HepG2 (cell line): Measurements from ENCODE around the gene COL9A3. TPM values are rescaled to one million over a fixed set of nuclear protein-coding genes. Genes with fewer than 3 reads are reported as not detected.

Source experiments
- ATAC-seq: fragments of 200-7000 bp; cut with Tn5 transposase; 3 replicates; pipeline ENCODE4 v1.9.1; 2020; ENCODE audit warnings: mild to moderate bottlenecking, moderate library complexity
- BruUV-seq: library from RNA; stranded (reverse); fragments of 400-500 nt; replicated peaks from 2 replicates; lab custom pipeline; 2021; lab: Mats Ljungman, UMichigan
- CTCF ChIA-PET: fragments of 300-600 bp; formaldehyde crosslinking; extraction: SDS; loops from one replicate; lab custom pipeline; 2021; ENCODE audit warnings: low total read pairs, inconsistent platforms, low intra/inter-chr PET ratio; lab: Yijun Ruan, JAX
- POLR2A ChIA-PET: fragments of 350-600 bp; sonication (Branson Sonifier 250); formaldehyde crosslinking; loops from one replicate; lab custom pipeline; 2020; ENCODE audit warnings: antibody characterized with exemption, inconsistent platforms; lab: Yijun Ruan, JAX
- DNase-seq: peaks from one replicate; pipeline ENCODE4 v3.0.0-alpha.2; 2015; ENCODE audit warnings: low spot score
- FAIRE-seq: peaks from 3 replicates; lab custom pipeline; 2011; peaks lifted over from hg19 to GRCh38; lab: Jason Lieb, UNC
- H2AFZ ChIP-seq: one replicate; pipeline ENCODE4 v1.6.1; 2011; ENCODE audit warnings: low read length, inconsistent platforms
- H3K27ac ChIP-seq: fragments of 300-600 bp; 3 replicates; pipeline ENCODE4 v1.8.0; 2011; ENCODE audit warnings: mixed run types, mild to moderate bottlenecking, mixed read lengths, low read length, inconsistent platforms; ENCODE audit not compliant: insufficient read depth; ENCODE audit errors: extremely low read length
- H3K27me3 ChIP-seq, 2 experiments: fragments of 200-600 bp in 1 of 2; 2 replicates in 1 of 2; 3 replicates in 1 of 2; pipeline versions ENCODE4 v1.6.0 to v1.8.0; 2011; ENCODE audit warnings: low read length in 2 of 2, mild to moderate bottlenecking in 2 of 2, moderate library complexity in 2 of 2, inconsistent platforms in 1 of 2; ENCODE audit not compliant: insufficient read depth in 2 of 2, control insufficient read depth in 1 of 2
- H3K36me3 ChIP-seq, 2 experiments: fragments of 200-600 bp in 1 of 2; replicated peaks in 1 of 2; 2 replicates in 1 of 2; 3 replicates in 1 of 2; pipeline versions ENCODE4 v1.5.1 to v1.8.0; 2011; ENCODE audit warnings: low read length in 2 of 2, inconsistent platforms in 1 of 2; ENCODE audit not compliant: insufficient read depth in 2 of 2, control insufficient read depth in 1 of 2
- H3K4me1 ChIP-seq: 2 replicates; pipeline ENCODE4 v1.5.1; 2012; ENCODE audit warnings: low read length, inconsistent platforms; ENCODE audit not compliant: insufficient read depth
- H3K4me2 ChIP-seq: 2 replicates; pipeline ENCODE4 v1.6.0; 2011; ENCODE audit warnings: low read depth, low read length, inconsistent platforms
- H3K4me3 ChIP-seq, 3 experiments: fragments of 200-600 bp in 1 of 3; sonication (generic), shearing (Covaris generic) in 1 of 3; replicated peaks in 1 of 3; 2 replicates each; pipeline ENCODE4 v1.5.1; 2011 to 2016; ENCODE audit warnings: low read length in 3 of 3, inconsistent platforms in 2 of 3, low read depth in 2 of 3, mild to moderate bottlenecking in 2 of 3, control low read depth in 1 of 3, mixed read lengths in 1 of 3; ENCODE audit not compliant: insufficient read depth in 1 of 3
- H3K79me2 ChIP-seq: one replicate; pipeline ENCODE4 v1.6.1; 2011; ENCODE audit warnings: low read length, inconsistent platforms; ENCODE audit not compliant: insufficient read depth
- H3K9ac ChIP-seq: 2 replicates; pipeline ENCODE4 v1.6.0; 2011; ENCODE audit warnings: mild to moderate bottlenecking, low read depth, low read length, inconsistent platforms; ENCODE audit not compliant: insufficient read depth
- H3K9me3 ChIP-seq: 2 replicates; pipeline ENCODE4 v1.5.1; 2012; ENCODE audit warnings: mild to moderate bottlenecking, low read length
- H4K20me1 ChIP-seq: 2 replicates; pipeline ENCODE4 v1.6.0; 2011; ENCODE audit warnings: inconsistent platforms, mild to moderate bottlenecking, low read length, moderate library complexity; ENCODE audit not compliant: insufficient read depth
- CHCHD3 ChIP-seq: sonication (generic); formaldehyde crosslinking; IDR thresholded peaks from 2 replicates; pipeline ENCODE4 v1.8.0; 2022; ENCODE audit warnings: mild to moderate bottlenecking, missing genetic modification reagents, moderate library complexity
- ELF1 ChIP-seq: sonication (generic); formaldehyde crosslinking; IDR thresholded peaks from 2 replicates; pipeline ENCODE4 v1.4.0; 2020; ENCODE audit warnings: missing genetic modification reagents
- HNRNPK ChIP-seq: fragments of 200-400 bp; formaldehyde crosslinking; IDR thresholded peaks from 2 replicates; pipeline ENCODE4 v1.6.1; 2018; ENCODE audit warnings: low read length, low read depth, moderate library complexity, mild to moderate bottlenecking; ENCODE audit not compliant: poor library complexity, severe bottlenecking
- MNT ChIP-seq: fragments of 450-650 bp; IDR thresholded peaks from 2 replicates; pipeline ENCODE4 v1.6.1; 2016
- NRL ChIP-seq: sonication (generic); formaldehyde crosslinking; IDR thresholded peaks from 2 replicates; pipeline ENCODE4 v1.5.0; 2020; ENCODE audit warnings: missing genetic modification reagents, mild to moderate bottlenecking, moderate library complexity, borderline replicate concordance
- PAXIP1 ChIP-seq: sonication (generic); formaldehyde crosslinking; conservative IDR thresholded peaks from 2 replicates; pipeline ENCODE4 v1.4.0; 2020; ENCODE audit warnings: mild to moderate bottlenecking, missing genetic modification reagents, moderate library complexity
- ZNF598 ChIP-seq: sonication (generic); formaldehyde crosslinking; IDR thresholded peaks from 2 replicates; pipeline ENCODE4 v1.5.1; 2020; ENCODE audit warnings: mild to moderate bottlenecking, missing genetic modification reagents, borderline replicate concordance
- ZNF670 ChIP-seq: sonication (generic); formaldehyde crosslinking; IDR thresholded peaks from 2 replicates; pipeline ENCODE4 v1.8.0; 2022; ENCODE audit warnings: mild to moderate bottlenecking, missing genetic modification reagents, borderline replicate concordance
- WGBS: methylation state at CpG from one replicate; pipeline ENCODE4 v1.1.6; 2017; ENCODE audit warnings: low lambda C conversion rate; 5-methylcytosine and 5-hydroxymethylcytosine counted together
- in situ Hi-C: cut with HindIII; loops from 2 replicates; pipeline ENCODE4 v1.10.0; 2017; ENCODE audit warnings: low pct_unique_long_range_greater_than_20kb; ENCODE audit not compliant: extremely low pct_ligation_motif_present
- intact Hi-C: fragments of 100-400 bp; cut with micrococcal nuclease; formaldehyde crosslinking; loops from one replicate; pipeline ENCODE4 v1.10.0; 2022; ENCODE audit not compliant: unreplicated experiment
- polyA plus RNA-seq, 8 experiments: library from polyadenylated mRNA; depleted of rRNA in 3 of 8; stranded (reverse) in 7 of 8; unstranded in 1 of 8; fragments of >200 nt; fragmentation: Illumina TruSeq in 4 of 8; extraction: Trizol in 4 of 8; gene quantifications; 2 replicates each; pipeline versions ENCODE4 v1.2.1 to v1.2.3, GENCODE V29; 2011 to 2016; ENCODE audit warnings: low read depth in 4 of 8, missing spikeins in 1 of 8, mixed read lengths in 1 of 8; ENCODE audit not compliant: insufficient read depth in 1 of 8
- total RNA-seq, 5 experiments: library from RNA; depleted of rRNA; stranded (reverse); fragments of >200 nt; fragmentation: Illumina TruSeq; extraction: Trizol; gene quantifications; 2 replicates each; pipeline ENCODE4 v1.2.3, GENCODE V29; 2016; ENCODE audit warnings: low read depth in 1 of 5

COL9A3 gene
- total and polyA plus RNA-seq, 2 of the 13 experiments (the other 11 are each of a cell fraction or from before 2014, with no cell fraction given) = 155 to 204 TPM

GRCh38 chr20:62784497-62784896, 32.4 kb upstream of the COL9A3 start:
- no peak overlapping the region for H3K9ac ChIP-seq
- no peak overlapping the region for H2AFZ ChIP-seq
- DNase-seq (no peak), ATAC-seq (no peak; the same call in 2 of the 3 replicates), FAIRE-seq (no peak)
- no TSS peak for BruUV-seq
- no peaks in the 10 kb centered on the region for H3K79me2 ChIP-seq
- peaks cover 22 to 89% of the 10 kb centered on the region in 2 experiments for H3K27me3 ChIP-seq
- ChIA-PET POLR2A (no interaction called here), CTCF (no interaction called here)
- H3K4me2 ChIP-seq = no peak overlapping the region
- H3K4me1 ChIP-seq = peaks cover 37% of the 10 kb centered on the region
- H4K20me1 ChIP-seq = no peaks in the 10 kb centered on the region
- 26% methylated on average over 16 of the region's 16 CpGs for WGBS
- no peak for TF ChIP-seq MNT
- TF ChIP-seq ELF1 (CRISPR knock-in tag) = no peak
- TF ChIP-seq CHCHD3 = no peak
- no peak for TF ChIP-seq ZNF598
- intact Hi-C loops (no loop called here), in situ Hi-C loops (loop anchor here (25.0 kb wide), 1 partner anchor 272 kb away; no protein-coding TSS in a partner anchor)
- no peaks in the 10 kb centered on the region for H3K9me3 ChIP-seq
- H3K4me3 ChIP-seq = no peak overlapping the region
- no peak overlapping the region for H3K27ac ChIP-seq
- no peaks in the 10 kb centered on the region for H3K36me3 ChIP-seq

- Histone ChIP-seq H2AFZ (no peak overlapping the region), H3K4me2 (no peak overlapping the region), H3K79me2 (no peaks in the 10 kb centered on the region), H3K27ac (no peak overlapping the region), H3K4me3 (no peak overlapping the region), H4K20me1 (no peaks in the 10 kb centered on the region), H3K9ac (no peak overlapping the region), H3K9me3 (no peaks in the 10 kb centered on the region), H3K27me3 (peaks cover 23 to 91% of the 10 kb centered on the region in 2 experiments), H3K36me3 (no peaks in the 10 kb centered on the region), H3K4me1 (peaks cover 39% of the 10 kb centered on the region)
- WGBS = 25% methylated on average over 11 of the region's 11 CpGs
- DNase-seq = no peak
- ATAC-seq = no peak
- ChIA-PET POLR2A (interaction anchor here (0.7 kb wide), 1 partner anchor 9 kb away, joined by 3 read pairs; no protein-coding TSS in a partner anchor), CTCF (no interaction called here)
- TF ChIP-seq NRL (0 out of 2 replicates have a peak, but pooled peaks have one; percentile 36), ZNF670 (CRISPR knock-in tag) (no peak), HNRNPK (peak; percentile 78), PAXIP1 (CRISPR knock-in tag) (no peak)
- in situ Hi-C loops = loop anchor here (25.0 kb wide), 1 partner anchor 273 kb away; no protein-coding TSS in a partner anchor
- FAIRE-seq = no peak
- no TSS peak for BruUV-seq
- intact Hi-C loops = no loop called here
Observed at GRCh38 chr20:62785393-62785792, 31.5 kb upstream of the COL9A3 start.
